Endothelial cell (in vitro differentiated cells): ENCODE results near the gene DNAL4. TPM values are rescaled to one million over a fixed set of nuclear protein-coding genes. Genes with fewer than 3 reads are reported as not detected.

Experiments
- DNase-seq: peaks from one replicate; pipeline ENCODE4 v3.0.0; 2021; ENCODE audit warnings: low spot score
- H3K27ac Mint-ChIP-seq: one replicate; pipeline ENCODE4 v1.8.0; 2021; ENCODE audit warnings: mixed read lengths, inconsistent platforms; ENCODE audit not compliant: unreplicated experiment
- H3K27me3 Mint-ChIP-seq: one replicate; pipeline ENCODE4 v1.8.0; 2021; ENCODE audit warnings: mild to moderate bottlenecking, moderate library complexity, mixed read lengths, inconsistent platforms; ENCODE audit not compliant: unreplicated experiment
- H3K36me3 Mint-ChIP-seq: one replicate; pipeline ENCODE4 v1.8.0; 2021; ENCODE audit warnings: mild to moderate bottlenecking, low read depth, mixed read lengths, inconsistent platforms; ENCODE audit not compliant: unreplicated experiment
- H3K4me1 Mint-ChIP-seq: one replicate; pipeline ENCODE4 v1.8.0; 2021; ENCODE audit warnings: mild to moderate bottlenecking, mixed read lengths, inconsistent platforms; ENCODE audit not compliant: unreplicated experiment
- H3K4me3 Mint-ChIP-seq: one replicate; pipeline ENCODE4 v1.8.0; 2021; ENCODE audit warnings: mild to moderate bottlenecking, mixed read lengths, inconsistent platforms; ENCODE audit not compliant: unreplicated experiment
- H3K9me3 Mint-ChIP-seq: one replicate; pipeline ENCODE4 v1.8.0; 2021; ENCODE audit warnings: mixed read lengths, inconsistent platforms; ENCODE audit not compliant: unreplicated experiment
- total RNA-seq: library from RNA; stranded (reverse); fragmentation: NEBNext Ultra II Directional; extraction: Animal tissue kit (Norgen Biotek cat#: 25700); gene quantifications from one replicate; pipeline ENCODE4 v1.2.1, GENCODE V29; 2021; ENCODE audit not compliant: unreplicated experiment
- TF ChIP-seq, protein P1 (sequence below): fragments of 200-600 bp; sonication (generic); IDR thresholded peaks from one replicate; pipeline ENCODE4 v1.5.0; 2021; ENCODE audit warnings: antibody characterized with exemption; ENCODE audit not compliant: unreplicated experiment

Gene DNAL4
- total RNA-seq, 1 donor from 2014 or later, result 20.2 TPM

DNA sequence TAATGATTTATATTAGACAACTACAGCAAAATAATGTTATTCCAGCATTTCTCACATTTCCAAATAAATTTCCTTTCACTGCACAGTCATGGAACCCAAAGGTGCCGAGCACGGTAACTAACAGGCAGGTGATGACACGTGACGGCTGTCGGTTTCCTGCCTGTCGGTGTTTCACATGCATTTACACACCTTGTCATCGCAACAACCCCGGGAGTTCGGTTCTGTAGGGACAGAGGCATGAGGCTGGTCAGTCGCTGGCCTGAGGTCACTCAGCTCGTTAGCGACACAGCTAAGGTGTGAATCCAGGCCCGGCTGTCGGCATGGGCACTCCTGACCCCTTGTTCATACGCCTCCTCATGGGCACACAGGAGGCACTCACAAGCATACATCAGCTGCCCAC, 9.9 kb downstream of the DNAL4 start:
- no peak for DNase-seq
- no peak overlapping the region for H3K27ac Mint-ChIP-seq
- H3K27me3 Mint-ChIP-seq, result peaks cover 9% of the 10 kb centered on the region
- no peaks in the 10 kb centered on the region for H3K9me3 Mint-ChIP-seq
- H3K4me3 Mint-ChIP-seq, result no peak overlapping the region
- H3K4me1 Mint-ChIP-seq, result no peaks in the 10 kb centered on the region
- TF ChIP-seq, protein P1, sequence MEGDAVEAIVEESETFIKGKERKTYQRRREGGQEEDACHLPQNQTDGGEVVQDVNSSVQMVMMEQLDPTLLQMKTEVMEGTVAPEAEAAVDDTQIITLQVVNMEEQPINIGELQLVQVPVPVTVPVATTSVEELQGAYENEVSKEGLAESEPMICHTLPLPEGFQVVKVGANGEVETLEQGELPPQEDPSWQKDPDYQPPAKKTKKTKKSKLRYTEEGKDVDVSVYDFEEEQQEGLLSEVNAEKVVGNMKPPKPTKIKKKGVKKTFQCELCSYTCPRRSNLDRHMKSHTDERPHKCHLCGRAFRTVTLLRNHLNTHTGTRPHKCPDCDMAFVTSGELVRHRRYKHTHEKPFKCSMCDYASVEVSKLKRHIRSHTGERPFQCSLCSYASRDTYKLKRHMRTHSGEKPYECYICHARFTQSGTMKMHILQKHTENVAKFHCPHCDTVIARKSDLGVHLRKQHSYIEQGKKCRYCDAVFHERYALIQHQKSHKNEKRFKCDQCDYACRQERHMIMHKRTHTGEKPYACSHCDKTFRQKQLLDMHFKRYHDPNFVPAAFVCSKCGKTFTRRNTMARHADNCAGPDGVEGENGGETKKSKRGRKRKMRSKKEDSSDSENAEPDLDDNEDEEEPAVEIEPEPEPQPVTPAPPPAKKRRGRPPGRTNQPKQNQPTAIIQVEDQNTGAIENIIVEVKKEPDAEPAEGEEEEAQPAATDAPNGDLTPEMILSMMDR, result no peak
- H3K36me3 Mint-ChIP-seq, result peaks cover 19% of the 10 kb centered on the region

DNA sequence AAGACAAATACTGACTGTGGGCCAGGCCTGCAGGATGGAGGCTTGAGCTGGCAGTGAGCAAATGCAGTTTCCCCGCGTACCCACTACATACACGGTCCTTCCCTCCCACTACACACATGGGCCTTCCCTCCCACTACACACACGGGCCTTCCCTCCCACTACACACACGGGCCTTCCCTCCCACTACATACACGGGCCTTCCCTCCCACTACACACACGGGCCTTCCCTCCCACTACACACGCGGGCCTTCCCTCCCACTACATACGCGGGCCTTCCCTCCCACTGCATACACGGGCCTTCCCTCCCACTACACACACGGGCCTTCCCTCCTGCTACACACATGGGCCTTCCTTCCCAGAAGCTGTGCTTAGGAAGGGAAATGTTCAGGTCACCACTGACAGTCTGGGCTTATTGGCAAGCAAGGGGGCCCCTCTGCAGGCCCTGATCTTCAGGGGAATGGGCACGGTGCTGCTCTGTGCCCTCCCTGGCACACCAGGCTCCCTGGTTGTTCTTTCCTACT, 10.8 kb downstream of the DNAL4 start:
- H3K4me3 Mint-ChIP-seq, result no peak overlapping the region
- no peak for DNase-seq
- H3K27ac Mint-ChIP-seq, result no peak overlapping the region
- no peaks in the 10 kb centered on the region for H3K4me1 Mint-ChIP-seq
- H3K36me3 Mint-ChIP-seq, result peaks cover 25% of the 10 kb centered on the region
- peaks cover 11% of the 10 kb centered on the region for H3K27me3 Mint-ChIP-seq
- H3K9me3 Mint-ChIP-seq, result no peaks in the 10 kb centered on the region
- TF ChIP-seq, protein P1, result no peak

DNA sequence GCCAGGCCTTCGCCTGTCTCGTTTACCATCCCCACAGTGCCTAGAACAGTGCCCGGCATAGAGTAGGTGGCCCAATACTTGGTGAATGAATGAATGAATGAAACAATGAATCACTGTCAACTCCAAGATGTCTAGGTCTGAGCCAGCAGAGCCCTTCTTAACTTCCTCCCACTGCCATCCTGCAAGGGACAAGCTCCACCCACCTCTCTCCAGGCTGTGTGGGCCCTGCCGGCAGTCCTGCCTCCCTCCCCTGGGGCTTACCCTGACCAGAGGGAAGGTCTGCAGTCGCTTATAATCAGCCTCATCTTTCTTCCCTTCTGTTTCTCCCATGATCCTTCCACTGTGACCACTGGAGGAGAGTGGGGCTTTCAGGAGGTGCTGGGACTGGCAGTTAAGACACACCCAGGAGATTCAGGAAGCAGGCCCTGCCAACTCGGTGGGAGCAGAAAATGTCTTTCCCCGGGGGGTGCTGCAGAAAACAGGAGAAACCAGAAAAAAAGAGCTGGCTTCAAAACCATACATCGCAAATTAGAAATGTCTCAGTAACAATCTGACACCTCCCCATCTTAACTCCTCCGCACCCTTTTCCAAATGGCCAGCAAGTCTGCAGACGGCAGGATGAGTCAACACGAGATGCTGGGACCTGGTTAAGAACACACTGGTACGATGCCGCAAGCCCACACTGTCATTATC, 11.4 kb downstream of the DNAL4 start:
- no peak overlapping the region for H3K4me3 Mint-ChIP-seq
- H3K27me3 Mint-ChIP-seq, result peaks cover 11% of the 10 kb centered on the region
- H3K4me1 Mint-ChIP-seq, result no peaks in the 10 kb centered on the region
- no peak for DNase-seq
- H3K27ac Mint-ChIP-seq, result no peak overlapping the region
- no peaks in the 10 kb centered on the region for H3K9me3 Mint-ChIP-seq
- TF ChIP-seq, protein P1, result no peak
- peaks cover 26% of the 10 kb centered on the region for H3K36me3 Mint-ChIP-seq

DNA sequence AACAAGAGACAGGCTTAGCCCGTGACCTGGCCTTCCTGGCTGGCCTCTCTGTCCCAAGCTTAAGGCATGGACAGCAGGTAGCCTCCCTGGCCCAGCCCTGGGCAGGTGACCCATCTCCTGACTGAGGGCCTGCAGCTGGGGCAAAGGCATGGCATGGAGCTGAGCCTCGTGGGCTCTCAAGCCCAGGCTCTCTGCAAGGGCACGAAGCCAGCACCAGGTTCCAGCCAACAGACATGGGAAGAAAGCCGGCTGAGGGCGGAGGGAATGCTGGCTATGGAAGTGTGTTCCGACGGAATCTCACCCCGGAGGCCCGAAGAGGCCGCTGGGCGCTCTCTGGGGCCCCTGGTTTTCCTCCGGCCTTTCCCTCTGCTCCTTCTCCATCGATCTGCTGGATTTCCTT, 12.9 kb downstream of the DNAL4 start:
- Mint-ChIP-seq H3K4me1 (peaks cover 12% of the 10 kb centered on the region), H3K27me3 (peaks cover 11% of the 10 kb centered on the region), H3K9me3 (no peaks in the 10 kb centered on the region), H3K36me3 (peaks cover 26% of the 10 kb centered on the region), H3K27ac (no peak overlapping the region), H3K4me3 (no peak overlapping the region)
- DNase-seq, result no peak
- TF ChIP-seq, protein P1, result no peak

DNA sequence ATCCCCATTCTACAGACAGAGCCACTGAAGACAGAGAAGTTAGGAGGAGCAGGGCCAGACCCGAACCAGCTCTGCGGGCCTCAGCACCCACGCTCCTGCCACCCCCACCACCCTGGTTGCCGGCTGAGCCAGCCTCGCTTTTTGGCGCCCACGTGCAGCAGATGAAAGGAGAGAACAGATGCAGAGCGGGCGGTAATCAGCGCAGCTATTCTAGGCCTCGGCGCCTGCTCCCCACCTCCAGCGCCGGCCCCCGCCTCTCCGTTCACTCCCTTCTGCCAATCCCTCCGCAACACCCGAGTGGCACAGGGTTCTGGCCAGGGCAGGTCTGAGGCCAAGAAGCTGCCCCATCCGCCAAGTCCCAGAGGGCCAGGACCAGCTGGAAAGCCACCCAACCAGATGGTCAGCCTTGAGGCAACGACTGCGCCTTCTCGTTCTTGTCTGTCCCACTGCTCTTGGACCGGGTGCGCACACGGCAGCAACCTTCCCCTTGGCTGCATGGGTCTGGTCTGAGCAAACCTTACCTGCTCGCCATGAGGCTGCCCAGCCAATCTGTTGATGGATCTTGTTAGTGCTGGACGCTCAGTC, 16.8 kb downstream of the DNAL4 start:
- TF ChIP-seq, protein P1, result no peak
- Mint-ChIP-seq H3K4me3 (no peak overlapping the region), H3K27ac (no peak overlapping the region), H3K4me1 (peaks cover 14% of the 10 kb centered on the region), H3K9me3 (no peaks in the 10 kb centered on the region), H3K36me3 (peaks cover 25% of the 10 kb centered on the region), H3K27me3 (peaks cover 13% of the 10 kb centered on the region)
- no peak for DNase-seq
